Stimulated activated naive CD8-positive, alpha-beta T cell treated with anti-CD3 and anti-CD28 coated beads, Interleukin-15, amount 100 ng/mL, for 72 hours (primary cell): ENCODE results near the gene RNF40.

Source experiments
- ATAC-seq: fragments of 150-1000 bp; cut with Tn5 transposase; 2 replicates; pipeline ENCODE4 v1.10.0; 2021; ENCODE audit warnings: mild to moderate bottlenecking, moderate library complexity
- DNase-seq, 2 donors: peaks; one replicate each; pipeline ENCODE4 v3.0.0; 2021 to 2022
- H3K27ac Mint-ChIP-seq, 2 donors: one replicate each; pipeline ENCODE4 v1.8.0; 2022; ENCODE audit warnings: mild to moderate bottlenecking in 2 of 2, mixed read lengths in 2 of 2, moderate library complexity in 2 of 2
- H3K27me3 Mint-ChIP-seq: one replicate; pipeline ENCODE4 v1.8.0; 2022; ENCODE audit warnings: mixed read lengths
- H3K4me1 Mint-ChIP-seq: one replicate; pipeline ENCODE4 v1.8.0; 2022; ENCODE audit warnings: mild to moderate bottlenecking, mixed read lengths
- H3K4me3 Mint-ChIP-seq, 2 donors: one replicate each; pipeline ENCODE4 v1.8.0; 2022; ENCODE audit warnings: mild to moderate bottlenecking in 2 of 2, mixed read lengths in 2 of 2, moderate library complexity in 1 of 2
- H3K9me3 Mint-ChIP-seq, 2 donors: one replicate each; pipeline ENCODE4 v1.8.0; 2022; ENCODE audit warnings: mixed read lengths in 2 of 2

Gene RNF40

DNA sequence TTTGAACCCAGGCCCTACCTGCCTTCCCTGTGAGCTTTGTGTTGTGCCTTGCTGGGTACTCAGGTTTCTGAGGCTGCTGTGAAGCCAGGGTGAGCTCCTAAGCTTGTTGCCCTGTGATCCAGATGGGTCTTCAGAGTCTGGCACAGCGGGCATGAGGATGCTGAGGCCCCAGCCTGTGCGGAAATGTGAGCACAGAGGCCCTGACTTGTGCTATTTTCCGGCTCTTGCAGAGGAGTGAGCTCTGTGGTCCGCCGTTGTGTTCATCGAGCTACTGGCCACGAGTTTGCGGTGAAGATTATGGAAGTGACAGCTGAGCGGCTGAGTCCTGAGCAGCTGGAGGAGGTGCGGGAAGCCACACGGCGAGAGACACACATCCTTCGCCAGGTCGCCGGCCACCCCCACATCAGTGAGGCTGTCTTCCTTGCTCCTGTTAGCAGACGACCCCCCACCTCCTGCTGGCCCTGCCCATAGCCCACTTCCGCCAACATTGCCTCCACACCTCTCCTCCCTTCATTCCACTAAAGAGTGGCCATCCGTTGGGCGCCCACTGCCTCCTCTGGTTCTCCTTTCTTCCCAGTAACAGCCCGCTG, 11.2 kb upstream of the RNF40 start:
- no peaks in the 10 kb centered on the region for H3K9me3 Mint-ChIP-seq
- no peaks in the 10 kb centered on the region for H3K27me3 Mint-ChIP-seq
- H3K4me3 Mint-ChIP-seq, result no peak overlapping the region

DNA sequence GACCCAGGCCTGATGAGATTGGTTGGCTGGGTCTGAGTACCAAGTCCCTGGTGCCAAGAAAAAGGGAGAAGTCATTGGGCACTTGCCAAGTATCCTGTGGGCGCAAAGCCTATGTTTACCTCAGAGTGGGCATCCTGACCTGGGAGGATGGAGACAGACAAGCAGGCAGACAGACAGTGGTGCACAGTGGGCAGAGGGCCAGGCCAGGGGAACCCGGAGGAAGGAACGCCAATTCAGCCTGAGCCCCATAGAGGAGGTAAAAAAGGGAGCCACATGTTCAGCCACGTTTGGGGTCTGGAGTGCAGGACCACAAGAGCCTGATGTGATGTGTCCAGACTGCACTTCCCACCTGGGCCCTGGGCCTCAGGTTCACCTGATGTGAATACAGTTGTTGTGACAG, 8.5 kb upstream of the RNF40 start:
- peaks cover 20% of the 10 kb centered on the region for H3K4me1 Mint-ChIP-seq
- DNase-seq, result no peak

More for the DNA sequence above, 11.2 kb upstream of the RNF40 start:
- no peak for DNase-seq
- peaks cover 35% of the 10 kb centered on the region for H3K4me1 Mint-ChIP-seq
- H3K27ac Mint-ChIP-seq, result no peak overlapping the region
- no peak for ATAC-seq

DNA sequence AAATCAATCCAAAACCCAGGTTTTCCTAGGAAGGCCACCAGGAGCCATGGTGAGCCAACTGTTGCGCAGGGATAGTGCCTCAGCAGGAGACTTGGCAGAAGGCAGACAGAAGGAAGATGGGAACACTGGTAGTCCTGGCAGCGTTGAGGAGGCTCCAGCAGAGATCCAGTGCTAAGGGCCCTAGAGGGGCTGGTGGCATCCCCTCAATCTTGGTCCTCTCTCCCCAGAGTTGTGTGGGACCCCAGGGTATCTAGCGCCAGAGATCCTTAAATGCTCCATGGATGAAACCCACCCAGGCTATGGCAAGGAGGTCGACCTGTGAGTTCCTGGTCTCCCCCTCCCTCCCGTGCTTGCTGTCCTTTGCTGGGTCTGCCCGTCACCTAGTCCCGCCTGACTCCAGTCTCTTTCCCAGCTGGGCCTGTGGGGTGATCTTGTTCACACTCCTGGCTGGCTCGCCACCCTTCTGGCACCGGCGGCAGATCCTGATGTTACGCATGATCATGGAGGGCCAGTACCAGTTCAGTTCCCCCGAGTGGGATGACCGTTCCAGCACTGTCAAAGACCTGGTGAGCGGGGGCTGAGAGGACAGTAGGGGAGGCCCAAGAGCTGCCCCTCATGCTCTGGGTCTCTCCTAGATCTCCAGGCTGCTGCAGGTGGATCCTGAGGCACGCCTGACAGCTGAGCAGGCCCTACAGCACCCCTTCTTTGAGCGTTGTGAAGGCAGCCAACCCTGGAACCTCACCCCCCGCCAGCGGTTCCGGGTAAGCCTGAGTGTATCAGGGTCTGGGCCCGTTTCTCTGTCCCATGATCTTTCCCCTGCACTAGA, 6.0 kb upstream of the RNF40 start:
- ATAC-seq (peak; percentile 17), DNase-seq (no peak)
- Mint-ChIP-seq H3K27me3 (no peaks in the 10 kb centered on the region), H3K27ac (no peak overlapping the region), H3K4me1 (peaks cover 11% of the 10 kb centered on the region), H3K9me3 (no peaks in the 10 kb centered on the region), H3K4me3 (no peak overlapping the region)

More for the DNA sequence above, 8.5 kb upstream of the RNF40 start:
- Mint-ChIP-seq H3K4me3 (no peak overlapping the region), H3K27ac (no peak overlapping the region), H3K27me3 (no peaks in the 10 kb centered on the region), H3K9me3 (no peaks in the 10 kb centered on the region)
- ATAC-seq, result no peak

DNA sequence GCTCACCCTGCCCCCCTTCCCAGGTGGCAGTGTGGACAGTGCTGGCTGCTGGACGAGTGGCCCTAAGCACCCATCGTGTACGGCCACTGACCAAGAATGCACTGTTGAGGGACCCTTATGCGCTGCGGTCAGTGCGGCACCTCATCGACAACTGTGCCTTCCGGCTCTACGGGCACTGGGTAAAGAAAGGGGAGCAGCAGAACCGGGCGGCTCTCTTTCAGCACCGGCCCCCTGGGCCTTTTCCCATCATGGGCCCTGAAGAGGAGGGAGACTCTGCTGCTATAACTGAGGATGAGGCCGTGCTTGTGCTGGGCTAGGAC, 5.4 kb upstream of the RNF40 start:
- Mint-ChIP-seq H3K9me3 (no peaks in the 10 kb centered on the region), H3K27me3 (no peaks in the 10 kb centered on the region), H3K4me3 (no peak overlapping the region), H3K4me1 (peaks cover 13% of the 10 kb centered on the region), H3K27ac (no peak overlapping the region)
- DNase-seq, result no peak
- no peak for ATAC-seq

DNA sequence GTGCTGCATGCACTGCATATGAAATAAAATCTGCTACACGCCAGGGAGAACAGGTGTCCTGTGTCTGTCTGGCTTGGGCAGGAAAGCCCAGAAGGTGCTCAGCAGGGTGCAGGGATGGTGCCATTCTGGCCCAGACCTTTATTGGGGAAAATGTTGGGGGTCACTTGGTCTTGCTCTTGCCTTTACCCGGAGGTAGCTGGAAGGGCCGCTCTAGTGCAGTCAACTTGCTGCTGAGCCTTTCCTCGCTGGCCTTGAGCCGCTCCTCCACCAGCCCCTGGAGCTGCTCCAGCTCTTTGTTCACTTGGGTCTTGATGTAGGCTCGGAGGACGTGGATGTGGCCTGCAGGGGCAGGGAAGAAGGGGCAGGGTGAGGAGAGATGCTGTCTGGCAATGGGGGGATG, 4.8 kb upstream of the RNF40 start:
- H3K27me3 Mint-ChIP-seq, result no peaks in the 10 kb centered on the region
- no peak for ATAC-seq
- no peak for DNase-seq
- peak overlapping the region in 1 of 2 donors; percentile 38 for H3K27ac Mint-ChIP-seq
- peaks cover 13% of the 10 kb centered on the region for H3K4me1 Mint-ChIP-seq
- H3K4me3 Mint-ChIP-seq, result no peak overlapping the region
- no peaks in the 10 kb centered on the region for H3K9me3 Mint-ChIP-seq

DNA sequence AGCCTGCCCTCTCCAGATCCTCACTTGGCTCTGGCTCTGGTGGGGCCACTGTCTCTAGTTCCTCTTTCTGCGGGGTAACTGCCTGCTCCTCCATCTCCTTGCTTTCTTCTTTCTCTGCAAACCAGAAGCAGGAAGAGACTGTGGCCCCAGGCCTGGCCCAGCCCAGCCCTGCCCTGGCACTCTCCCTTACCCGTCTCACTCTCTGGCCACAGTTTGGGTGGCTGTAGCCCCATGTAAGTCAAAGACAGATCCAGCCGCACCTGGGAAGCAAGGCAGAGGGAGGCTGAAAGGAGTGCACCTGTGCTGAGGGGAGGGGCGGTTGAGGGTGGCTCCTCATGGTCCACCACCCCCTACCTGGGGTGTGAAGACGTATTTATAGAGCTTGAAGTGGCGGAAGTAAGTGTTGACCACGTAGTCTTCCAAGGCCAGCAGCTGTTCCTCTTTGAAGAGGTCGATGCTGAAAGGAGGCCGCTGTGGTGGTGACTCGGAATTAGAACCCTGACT, 3.1 kb upstream of the RNF40 start:
- Mint-ChIP-seq H3K4me3 (no peak overlapping the region), H3K4me1 (peaks cover 26% of the 10 kb centered on the region), H3K9me3 (no peaks in the 10 kb centered on the region), H3K27me3 (no peaks in the 10 kb centered on the region), H3K27ac (peak overlapping the region in 1 of 2 donors; percentile 48)
- DNase-seq (no peak), ATAC-seq (no peak)

DNA sequence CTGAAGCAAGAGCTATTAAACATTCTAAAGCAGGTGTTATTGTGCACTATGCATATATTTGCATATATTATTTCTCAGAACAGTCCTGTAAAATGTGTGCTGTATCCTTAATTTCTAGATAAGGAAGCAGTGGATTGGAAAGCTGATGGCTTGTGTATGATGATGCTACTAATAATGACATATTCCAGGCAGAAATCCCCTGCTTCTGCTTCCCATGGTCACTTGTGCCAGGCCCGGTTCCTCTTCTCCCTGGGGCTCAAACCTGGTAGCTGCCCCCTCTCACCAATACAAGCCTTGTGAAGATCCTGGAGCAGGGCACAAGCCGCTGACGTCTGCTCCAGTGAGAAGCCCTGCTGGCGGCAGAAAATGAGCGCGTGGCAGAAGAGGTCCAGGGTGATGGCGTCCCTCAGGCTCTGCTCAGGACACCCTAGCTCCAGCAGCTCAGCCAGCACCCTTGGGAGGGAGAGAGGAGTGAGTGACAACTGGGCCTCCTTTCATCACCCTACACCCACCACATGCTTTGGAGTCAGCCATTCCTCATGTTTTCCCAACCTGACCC, 2.0 kb upstream of the RNF40 start:
- Mint-ChIP-seq H3K27me3 (no peaks in the 10 kb centered on the region), H3K4me3 (no peak overlapping the region), H3K4me1 (peaks cover 27% of the 10 kb centered on the region), H3K27ac (no peak overlapping the region), H3K9me3 (no peaks in the 10 kb centered on the region)
- DNase-seq (no peak), ATAC-seq (no peak)

DNA sequence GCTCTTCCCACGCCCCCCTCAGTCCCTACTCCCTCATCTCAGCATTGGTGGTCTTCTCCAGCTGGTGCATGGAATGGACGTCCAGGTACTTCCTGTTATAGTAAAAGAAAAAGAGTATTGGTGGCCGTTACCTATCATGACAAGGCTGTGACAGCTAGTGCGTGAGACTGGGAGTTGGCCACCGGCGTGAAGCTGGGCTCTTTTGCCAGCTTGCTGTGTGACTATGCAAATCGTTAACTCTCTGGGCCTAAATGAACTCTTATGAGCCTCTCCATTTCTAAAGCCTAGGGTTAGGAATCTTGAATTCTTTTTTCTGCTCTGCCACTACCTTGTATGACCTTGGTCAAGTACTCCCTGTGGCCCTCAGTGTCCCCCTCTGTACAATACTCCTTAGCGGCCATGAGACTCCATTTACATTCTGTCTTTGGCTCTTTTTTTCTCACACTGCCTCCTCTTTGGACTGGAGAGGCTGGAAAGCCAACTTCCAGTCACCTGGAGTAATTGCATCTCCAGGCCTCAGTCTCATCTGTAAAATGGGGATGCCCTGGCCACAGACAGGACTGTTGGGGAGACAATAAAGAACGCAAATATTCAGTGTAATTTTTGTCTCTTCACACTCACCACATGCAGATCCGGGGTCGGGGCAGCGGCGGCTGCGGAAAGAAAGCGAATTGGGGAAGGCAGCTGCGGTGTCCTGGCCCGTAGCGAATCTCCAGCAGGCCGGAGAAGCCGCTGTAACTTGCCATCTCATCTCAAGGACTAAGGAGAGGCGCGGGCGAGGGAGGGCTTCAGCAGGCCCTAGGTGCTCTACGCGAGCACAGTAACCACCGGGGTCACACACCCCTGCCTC, 1.3 kb upstream of the RNF40 start:
- no peak for ATAC-seq
- Mint-ChIP-seq H3K4me1 (peaks cover 27% of the 10 kb centered on the region), H3K27me3 (no peaks in the 10 kb centered on the region), H3K4me3 (peak overlapping the region; percentile 84 to 89), H3K27ac (peak overlapping the region; percentile 56 to 63), H3K9me3 (no peaks in the 10 kb centered on the region)
- no peak for DNase-seq

DNA sequence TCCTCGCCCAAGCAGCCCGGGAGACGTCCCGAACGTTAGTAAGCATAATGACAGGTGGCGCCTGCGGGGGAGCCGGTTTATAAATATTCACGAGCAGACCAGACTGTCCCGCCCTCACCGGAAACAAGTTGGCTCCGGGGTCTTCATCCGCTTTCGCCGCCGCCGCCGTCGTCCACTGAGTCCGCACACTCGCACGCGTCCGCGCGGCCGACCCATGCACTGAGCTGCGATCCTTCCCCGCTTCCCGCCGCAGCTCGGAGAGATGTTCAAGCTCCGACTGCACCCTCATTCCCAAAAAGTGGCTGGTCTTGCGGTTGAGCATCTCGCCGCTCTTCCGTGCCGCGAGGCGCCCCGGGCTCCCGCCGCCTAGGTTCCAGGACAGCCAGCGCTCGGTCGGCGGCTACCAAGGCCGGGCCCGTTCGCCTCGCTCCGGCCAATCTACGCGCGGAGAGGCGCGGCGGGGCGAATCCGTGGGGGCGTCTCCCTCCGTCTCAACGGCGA, 645 bp upstream of the RNF40 start:
- peaks cover 27% of the 10 kb centered on the region for H3K4me1 Mint-ChIP-seq
- ATAC-seq (peak; percentile 70), DNase-seq (peak; percentile 26 to 53)
- no peaks in the 10 kb centered on the region for H3K9me3 Mint-ChIP-seq
- peak overlapping the region; percentile 56 to 63 for H3K27ac Mint-ChIP-seq
- H3K27me3 Mint-ChIP-seq, result no peaks in the 10 kb centered on the region
- H3K4me3 Mint-ChIP-seq, result peak overlapping the region; percentile 84 to 89

DNA sequence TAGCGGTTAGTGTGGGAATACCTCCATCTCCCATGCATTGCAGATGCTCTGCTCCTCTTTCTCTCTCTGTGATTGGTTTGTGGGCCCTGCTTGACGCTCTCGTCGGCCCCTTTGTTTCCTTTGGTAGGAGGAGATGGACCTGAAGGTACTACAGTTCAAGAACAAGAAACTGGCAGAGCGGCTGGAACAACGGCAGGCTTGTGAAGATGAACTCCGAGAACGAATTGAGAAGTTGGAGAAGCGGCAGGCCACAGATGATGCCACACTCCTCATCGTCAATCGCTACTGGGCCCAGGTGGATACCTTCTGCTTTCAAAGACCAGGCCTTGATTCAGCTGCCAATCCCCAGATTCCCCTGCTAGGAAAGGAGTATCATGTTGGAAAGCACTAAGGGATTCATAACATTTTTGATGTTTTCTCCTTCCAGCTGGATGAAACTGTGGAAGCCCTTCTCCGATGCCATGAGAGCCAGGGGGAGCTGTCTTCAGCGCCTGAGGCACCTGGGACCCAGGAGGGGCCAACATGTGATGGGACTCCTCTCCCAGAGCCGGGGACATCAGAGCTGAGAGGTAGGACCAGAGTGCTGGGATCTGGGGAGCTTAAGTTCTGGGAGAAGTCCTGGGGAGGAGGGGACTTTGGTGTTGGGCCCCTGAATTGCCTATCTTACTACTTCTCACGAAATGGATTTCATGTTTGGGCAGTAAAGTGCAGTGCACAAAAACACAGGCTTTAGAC, 1.0 kb downstream of the RNF40 start:
- no peaks in the 10 kb centered on the region for H3K9me3 Mint-ChIP-seq
- no peak for ATAC-seq
- peaks cover 27% of the 10 kb centered on the region for H3K4me1 Mint-ChIP-seq
- H3K4me3 Mint-ChIP-seq, result peak overlapping the region; percentile 84 to 89
- no peaks in the 10 kb centered on the region for H3K27me3 Mint-ChIP-seq
- no peak for DNase-seq
- H3K27ac Mint-ChIP-seq, result peak overlapping the region; percentile 90 to 92

DNA sequence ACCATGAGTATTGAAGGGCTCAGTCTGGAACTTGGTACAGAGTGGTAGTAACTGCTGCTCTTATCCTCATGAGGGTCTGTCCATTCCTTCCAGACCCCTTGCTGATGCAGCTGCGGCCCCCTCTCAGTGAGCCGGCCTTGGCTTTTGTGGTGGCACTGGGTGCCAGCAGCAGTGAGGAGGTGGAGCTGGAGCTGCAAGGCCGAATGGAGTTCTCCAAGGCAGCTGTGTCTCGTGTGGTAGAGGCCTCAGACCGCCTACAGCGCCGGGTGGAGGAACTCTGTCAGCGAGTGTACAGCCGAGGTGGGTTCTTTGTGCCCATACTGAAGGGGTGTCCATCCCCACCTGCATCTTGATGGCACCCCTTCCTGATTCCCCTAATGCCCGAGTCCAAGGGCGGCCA, 2.0 kb downstream of the RNF40 start:
- no peak overlapping the region for H3K27ac Mint-ChIP-seq
- H3K27me3 Mint-ChIP-seq, result no peaks in the 10 kb centered on the region
- peaks cover 27% of the 10 kb centered on the region for H3K4me1 Mint-ChIP-seq
- ATAC-seq (no peak), DNase-seq (no peak)
- H3K4me3 Mint-ChIP-seq, result no peak overlapping the region
- no peaks in the 10 kb centered on the region for H3K9me3 Mint-ChIP-seq

DNA sequence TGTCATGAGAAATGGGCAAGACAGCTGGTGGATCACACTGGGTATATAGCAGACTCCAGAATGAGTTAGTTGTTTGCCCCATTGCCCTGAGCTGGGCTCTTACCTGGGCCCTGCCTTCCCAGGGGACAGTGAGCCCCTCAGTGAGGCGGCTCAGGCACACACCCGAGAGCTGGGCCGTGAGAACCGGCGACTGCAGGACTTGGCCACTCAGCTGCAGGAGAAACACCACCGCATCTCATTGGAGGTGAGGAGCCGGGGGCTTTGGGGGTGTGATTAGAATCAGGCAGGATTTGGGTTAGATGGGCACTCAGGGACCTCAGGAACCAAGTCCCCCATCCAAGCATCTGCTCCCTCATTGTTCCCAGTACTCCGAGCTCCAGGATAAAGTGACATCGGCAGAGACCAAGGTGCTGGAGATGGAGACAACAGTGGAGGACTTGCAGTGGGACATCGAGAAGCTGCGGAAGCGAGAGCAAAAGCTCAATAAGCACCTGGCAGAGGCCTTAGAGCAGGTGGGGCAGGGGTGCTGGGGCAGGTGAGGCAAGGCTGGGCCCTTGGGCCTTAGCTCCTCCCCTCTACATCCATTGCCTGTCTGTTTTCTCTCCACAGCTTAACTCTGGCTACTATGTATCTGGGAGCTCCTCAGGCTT, 2.8 kb downstream of the RNF40 start:
- no peak for DNase-seq
- H3K4me3 Mint-ChIP-seq, result no peak overlapping the region
- H3K27me3 Mint-ChIP-seq, result no peaks in the 10 kb centered on the region
- no peak for ATAC-seq
- peaks cover 27% of the 10 kb centered on the region for H3K4me1 Mint-ChIP-seq
- no peaks in the 10 kb centered on the region for H3K9me3 Mint-ChIP-seq
- peak overlapping the region in 1 of 2 donors; percentile 35 for H3K27ac Mint-ChIP-seq

DNA sequence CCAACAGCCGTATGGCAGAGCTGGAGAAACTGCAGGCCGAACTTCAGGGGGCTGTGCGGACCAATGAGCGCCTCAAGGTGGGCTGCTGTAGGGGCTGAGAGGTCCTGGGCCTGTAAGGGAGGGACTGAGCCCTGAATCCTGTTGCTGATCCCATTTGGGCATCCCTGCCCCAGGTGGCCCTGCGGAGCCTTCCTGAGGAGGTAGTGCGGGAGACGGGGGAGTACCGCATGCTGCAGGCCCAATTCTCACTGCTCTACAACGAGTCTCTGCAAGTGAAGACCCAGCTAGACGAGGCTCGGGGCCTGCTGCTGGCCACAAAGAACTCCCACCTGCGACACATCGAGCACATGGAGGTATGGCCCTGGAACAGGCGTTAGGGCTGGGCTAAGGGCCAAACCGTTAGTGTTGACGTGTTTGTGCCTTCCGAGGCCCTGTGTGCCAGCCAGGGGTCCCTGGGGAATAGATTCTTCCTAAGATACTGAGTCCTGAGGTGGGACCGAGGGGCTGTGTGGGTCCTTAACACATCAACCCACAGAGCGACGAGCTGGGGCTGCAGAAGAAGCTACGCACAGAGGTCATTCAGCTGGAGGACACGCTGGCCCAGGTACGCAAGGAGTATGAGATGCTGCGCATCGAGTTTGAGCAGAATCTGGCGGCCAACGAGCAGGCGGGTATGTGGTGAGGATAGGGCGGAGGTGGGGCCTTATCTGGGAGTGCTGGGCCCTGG, 4.2 kb downstream of the RNF40 start:
- no peak overlapping the region for H3K4me3 Mint-ChIP-seq
- H3K4me1 Mint-ChIP-seq, result peaks cover 19% of the 10 kb centered on the region
- no peaks in the 10 kb centered on the region for H3K27me3 Mint-ChIP-seq
- ATAC-seq, result no peak
- no peaks in the 10 kb centered on the region for H3K9me3 Mint-ChIP-seq
- H3K27ac Mint-ChIP-seq, result peak overlapping the region in 1 of 2 donors; percentile 43
- no peak for DNase-seq

DNA sequence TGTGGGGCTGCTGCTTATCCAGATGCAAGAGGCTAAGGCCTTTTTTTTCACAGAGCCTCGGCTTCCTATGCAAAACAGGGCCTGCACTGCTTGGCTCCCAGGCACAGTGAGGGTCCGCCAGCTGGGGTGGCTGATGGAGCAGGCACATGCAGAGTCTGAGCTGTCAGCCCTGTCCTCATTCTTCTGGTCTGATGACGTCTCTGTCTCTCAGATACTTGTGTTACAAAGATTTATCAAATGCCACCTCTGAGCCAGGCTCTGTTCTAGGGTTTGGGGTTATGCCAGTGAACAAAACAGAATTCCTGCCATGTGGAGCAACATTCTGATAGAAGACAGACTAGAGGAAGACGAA, 4.8 kb downstream of the RNF40 start:
- ATAC-seq, result no peak
- Mint-ChIP-seq H3K9me3 (no peaks in the 10 kb centered on the region), H3K27ac (no peak overlapping the region), H3K27me3 (no peaks in the 10 kb centered on the region), H3K4me1 (peaks cover 24% of the 10 kb centered on the region), H3K4me3 (no peak overlapping the region)
- no peak for DNase-seq
